H1 (cell line): ENCODE measurements around the gene ASIP. TPM values are rescaled to one million over a fixed set of nuclear protein-coding genes. Genes with fewer than 3 reads are reported as not detected.

Experiments used
- CTCF ChIA-PET: fragments of 300-600 bp; sonication (Branson Sonifier 250); formaldehyde crosslinking; loops from one replicate; lab custom pipeline; 2021; ENCODE audit not compliant: partially characterized antibody; lab: Charles Lee
- POLR2A ChIA-PET: fragments of 300-600 bp; sonication (Branson Sonifier 250); formaldehyde crosslinking; loops from one replicate; lab custom pipeline; 2021; ENCODE audit warnings: inconsistent platforms; ENCODE audit not compliant: partially characterized antibody; lab: Charles Lee
- DNase-seq, 2 experiments: peaks; one replicate each; pipeline versions ENCODE4 v3.0.0 to v3.0.0-alpha.2; 2010 to 2022; ENCODE audit warnings: low spot score in 2 of 2, low read depth in 1 of 2, mixed read lengths in 1 of 2
- FAIRE-seq: peaks from 2 replicates; lab custom pipeline; 2011; peaks lifted over from hg19 to GRCh38; lab: Jason Lieb, UNC
- H2AFZ ChIP-seq: 2 replicates; pipeline ENCODE4 v1.8.1; 2012; ENCODE audit warnings: low read length, inconsistent platforms
- H2AK5ac ChIP-seq: 2 replicates; pipeline ENCODE4 v1.6.1; 2013; ENCODE audit warnings: low read depth, low read length
- H2BK120ac ChIP-seq: replicated peaks from 2 replicates; pipeline ENCODE3; 2013; ENCODE audit warnings: low read depth, low read length, inconsistent platforms
- H2BK12ac ChIP-seq: 2 replicates; pipeline ENCODE4 v1.6.1; 2013; ENCODE audit warnings: low read depth, low read length
- H2BK15ac ChIP-seq: 2 replicates; pipeline ENCODE4 v1.6.1; 2013; ENCODE audit warnings: low read length
- H2BK20ac ChIP-seq: 2 replicates; pipeline ENCODE4 v1.6.1; 2013; ENCODE audit warnings: low read length
- H2BK5ac ChIP-seq: 2 replicates; pipeline ENCODE4 v1.6.1; 2013; ENCODE audit warnings: low read depth, low read length
- H3K14ac ChIP-seq: 2 replicates; pipeline ENCODE4 v1.6.1; 2013; ENCODE audit warnings: inconsistent platforms; ENCODE audit not compliant: insufficient read length
- H3K18ac ChIP-seq: 2 replicates; pipeline ENCODE4 v1.6.1; 2013; ENCODE audit warnings: low read length; ENCODE audit errors: extremely low read depth
- H3K23ac ChIP-seq: 2 replicates; pipeline ENCODE4 v1.6.1; 2013; ENCODE audit warnings: inconsistent platforms; ENCODE audit not compliant: insufficient read length
- H3K23me2 ChIP-seq: 2 replicates; pipeline ENCODE4 v1.6.1; 2013; ENCODE audit warnings: low read depth, low read length
- H3K27ac ChIP-seq: 2 replicates; pipeline ENCODE4 v1.6.1; 2011; ENCODE audit warnings: low read depth, low read length, inconsistent platforms
- H3K27me3 ChIP-seq, 4 experiments: replicated peaks in 1 of 4; 1 replicate in 1 of 4; 2 replicates in 3 of 4; pipeline versions ENCODE4 v1.6.1 to v1.8.1; 2011 to 2013; ENCODE audit warnings: low read length in 3 of 4, mild to moderate bottlenecking in 3 of 4, inconsistent platforms in 2 of 4, mixed read lengths in 2 of 4, moderate library complexity in 1 of 4; ENCODE audit not compliant: control insufficient read depth in 3 of 4, insufficient read depth in 3 of 4; ENCODE audit errors: extremely low read depth in 1 of 4
- H3K36me3 ChIP-seq, 4 experiments: 2 replicates each; pipeline versions ENCODE4 v1.6.1 to v1.8.1; 2011 to 2013; ENCODE audit warnings: mild to moderate bottlenecking in 4 of 4, low read length in 3 of 4, moderate library complexity in 2 of 4, control low read depth in 1 of 4, inconsistent platforms in 1 of 4; ENCODE audit not compliant: insufficient read depth in 4 of 4, control insufficient read depth in 2 of 4
- H3K4ac ChIP-seq: replicated peaks from 2 replicates; pipeline ENCODE3; 2013; ENCODE audit warnings: low read length, low read depth, mixed read lengths, inconsistent platforms; ENCODE audit not compliant: insufficient read length
- H3K4me1 ChIP-seq, 4 experiments: replicated peaks in 1 of 4; 1 replicate in 1 of 4; 2 replicates in 3 of 4; pipeline versions ENCODE4 v1.6.1 to v1.8.1; 2011 to 2013; ENCODE audit warnings: low read length in 3 of 4, inconsistent platforms in 2 of 4, mixed read lengths in 1 of 4; ENCODE audit not compliant: insufficient read depth in 4 of 4, control insufficient read depth in 3 of 4
- H3K4me2 ChIP-seq, 2 experiments: 2 replicates each; pipeline versions ENCODE4 v1.6.1 to v1.8.1; 2011 to 2013; ENCODE audit warnings: low read depth in 2 of 2, low read length in 2 of 2, control low read depth in 1 of 2, inconsistent platforms in 1 of 2, mild to moderate bottlenecking in 1 of 2; ENCODE audit not compliant: insufficient read depth in 1 of 2
- H3K4me3 ChIP-seq, 4 experiments: fragments of 200-600, 300-600 bp in 1 of 4; sonication (generic), shearing (Covaris generic), sonication (Bioruptor Twin) in 1 of 4; 2 replicates each; pipeline versions ENCODE4 v1.5.1 to v1.8.1; 2011 to 2016; ENCODE audit warnings: low read length in 4 of 4, low read depth in 3 of 4, control low read depth in 2 of 4, inconsistent platforms in 2 of 4, mild to moderate bottlenecking in 2 of 4, mixed read lengths in 1 of 4, moderate library complexity in 1 of 4; ENCODE audit not compliant: insufficient read depth in 2 of 4; ENCODE audit errors: extremely low read depth in 1 of 4
- H3K56ac ChIP-seq: replicated peaks from 2 replicates; pipeline ENCODE3; 2013; ENCODE audit warnings: low read depth, mild to moderate bottlenecking, mixed read lengths, low read length, inconsistent platforms; ENCODE audit not compliant: insufficient read length
- H3K79me1 ChIP-seq: 2 replicates; pipeline ENCODE4 v1.6.1; 2013; ENCODE audit warnings: low read depth, low read length, control low read depth
- H3K79me2 ChIP-seq, 2 experiments: 2 replicates each; pipeline versions ENCODE4 v1.6.1 to v1.8.1; 2012 to 2013; ENCODE audit warnings: low read length in 2 of 2, mild to moderate bottlenecking in 2 of 2, inconsistent platforms in 1 of 2; ENCODE audit not compliant: insufficient read depth in 2 of 2, control insufficient read depth in 1 of 2
- H3K9ac ChIP-seq, 4 experiments: replicated peaks in 1 of 4; 1 replicate in 1 of 4; 2 replicates in 3 of 4; pipeline versions ENCODE4 v1.6.1 to v1.8.1; 2011 to 2013; ENCODE audit warnings: low read depth in 3 of 4, low read length in 3 of 4, control low read depth in 2 of 4, mild to moderate bottlenecking in 2 of 4, moderate library complexity in 2 of 4, inconsistent platforms in 1 of 4; ENCODE audit errors: extremely low read depth in 1 of 4
- H3K9me3 ChIP-seq, 2 experiments: 2 replicates each; pipeline versions ENCODE4 v1.6.1 to v1.8.1; 2012 to 2013; ENCODE audit warnings: mild to moderate bottlenecking in 2 of 2, moderate library complexity in 2 of 2, control low read depth in 1 of 2, inconsistent platforms in 1 of 2, low read depth in 1 of 2, low read length in 1 of 2, mixed read lengths in 1 of 2; ENCODE audit not compliant: insufficient read depth in 2 of 2
- H4K20me1 ChIP-seq, 2 experiments: replicated peaks in 1 of 2; 2 replicates each; pipeline versions ENCODE3 to v1.8.1; 2011 to 2013; ENCODE audit warnings: inconsistent platforms in 2 of 2, low read length in 2 of 2, mild to moderate bottlenecking in 1 of 2; ENCODE audit not compliant: insufficient read depth in 2 of 2, control insufficient read depth in 1 of 2
- H4K5ac ChIP-seq: 2 replicates; pipeline ENCODE4 v1.6.1; 2013; ENCODE audit warnings: low read length, low read depth, mixed read lengths, inconsistent platforms; ENCODE audit not compliant: insufficient read length
- H4K8ac ChIP-seq: 2 replicates; pipeline ENCODE4 v1.8.0; 2013; ENCODE audit warnings: mild to moderate bottlenecking, moderate library complexity, low read length, inconsistent platforms; ENCODE audit not compliant: insufficient read depth; ENCODE audit errors: extremely low read depth
- H4K91ac ChIP-seq: replicated peaks from 2 replicates; pipeline ENCODE3; 2013; ENCODE audit warnings: low read length, mixed read lengths, inconsistent platforms; ENCODE audit not compliant: insufficient read length
- BRCA1 ChIP-seq: IDR thresholded peaks from 2 replicates; pipeline ENCODE4 v1.6.1; 2012; ENCODE audit warnings: low read depth, low read length, improper control_type of control experiment
- CEBPB ChIP-seq: IDR thresholded peaks from 2 replicates; pipeline ENCODE4 v1.6.1; 2012; ENCODE audit warnings: low read depth, low read length
- CREB1 ChIP-seq: IDR thresholded peaks from 2 replicates; pipeline ENCODE4 v1.6.1; 2012; ENCODE audit warnings: inconsistent platforms
- JUN ChIP-seq: IDR thresholded peaks from 2 replicates; pipeline ENCODE4 v1.6.1; 2011; ENCODE audit warnings: low read depth, mild to moderate bottlenecking, improper control_type of control experiment, low read length
- KDM1A ChIP-seq: fragments of 200-600, 300-600 bp; sonication (generic); IDR thresholded peaks from 2 replicates; pipeline ENCODE4 v1.7.1; 2016; ENCODE audit warnings: mild to moderate bottlenecking, low read length, borderline replicate concordance
- POU5F1 ChIP-seq: IDR thresholded peaks from 2 replicates; pipeline ENCODE4 v1.6.1; 2011; ENCODE audit warnings: low read depth, mild to moderate bottlenecking, low read length, moderate library complexity
- RBBP5 ChIP-seq: IDR thresholded peaks from 2 replicates; pipeline ENCODE4 v1.7.1; 2012; ENCODE audit warnings: low read depth, mild to moderate bottlenecking, inconsistent platforms, low read length, moderate library complexity, borderline replicate concordance
- SP1 ChIP-seq: IDR thresholded peaks from 2 replicates; pipeline ENCODE4 v1.6.1; 2011; ENCODE audit warnings: low read depth, low read length
- SP2 ChIP-seq: IDR thresholded peaks from 2 replicates; pipeline ENCODE4 v1.6.1; 2012; ENCODE audit warnings: mild to moderate bottlenecking, low read length, inconsistent platforms
- SRF ChIP-seq: IDR thresholded peaks from 2 replicates; pipeline ENCODE4 v1.6.1; 2011; ENCODE audit warnings: mild to moderate bottlenecking, low read depth, low read length, moderate library complexity
- SUZ12 ChIP-seq: fragments of 200-600 bp; sonication (generic); IDR thresholded peaks from 2 replicates; pipeline ENCODE4 v1.6.1; 2012; ENCODE audit warnings: mild to moderate bottlenecking, inconsistent platforms, low read length, moderate library complexity, mixed read lengths
- TCF12 ChIP-seq: IDR thresholded peaks from 2 replicates; pipeline ENCODE4 v1.6.1; 2011; ENCODE audit warnings: low read depth, mild to moderate bottlenecking, low read length
- TEAD4 ChIP-seq: IDR thresholded peaks from 2 replicates; pipeline ENCODE4 v1.6.1; 2012; ENCODE audit warnings: low read depth, low read length, inconsistent platforms, mixed read lengths
- YY1 ChIP-seq: IDR thresholded peaks from 2 replicates; pipeline ENCODE4 v1.6.1; 2011; ENCODE audit warnings: low read depth, mild to moderate bottlenecking, low read length
- ZNF274 ChIP-seq: IDR thresholded peaks from 2 replicates; pipeline ENCODE4 v1.7.0; 2012; ENCODE audit warnings: low read length, borderline replicate concordance; ENCODE audit errors: extremely low read depth
- WGBS, 2 experiments: shearing (Covaris generic) in 1 of 2; methylation state at CpG; one replicate each; pipeline versions ENCODE4 v1.1.6 to v1.1.7; 2013 to 2015; ENCODE audit warnings: low lambda C conversion rate in 2 of 2, mixed read lengths in 2 of 2, inconsistent platforms in 1 of 2, low coverage in 1 of 2, missing lambda C conversion rate in 1 of 2; ENCODE audit not compliant: insufficient replicate concordance in 2 of 2, insufficient coverage in 1 of 2, insufficient read length in 1 of 2; ENCODE audit errors: extremely low coverage in 1 of 2, missing lambda C conversion rate in 1 of 2; 5-methylcytosine and 5-hydroxymethylcytosine counted together
- polyA plus RNA-seq, 7 experiments: library from polyadenylated mRNA; depleted of rRNA in 3 of 7; stranded (reverse) in 5 of 7; unstranded in 2 of 7; fragments of >200 nt in 5 of 7; fragments of 200-250 nt in 2 of 7; gene quantifications; 1 replicate in 5 of 7; 2 replicates in 1 of 7; 4 replicates in 1 of 7; pipeline versions ENCODE4 v1.2.1 to v1.2.3, GENCODE V29; 2011 to 2013; ENCODE audit warnings: missing spikeins in 2 of 7, mixed read lengths in 2 of 7
- total RNA-seq: library from RNA; stranded (reverse); fragmentation: NEBNext Ultra II Directional; extraction: Animal tissue kit (Norgen Biotek cat#: 25700); gene quantifications from 2 replicates; pipeline ENCODE4 v1.2.1, GENCODE V29; 2021
- TF ChIP-seq, protein P1 (sequence below): IDR thresholded peaks from 2 replicates; pipeline ENCODE4 v1.6.1; 2011; ENCODE audit warnings: low read depth, mild to moderate bottlenecking, low read length; ENCODE audit not compliant: insufficient read depth

Gene ASIP
- total and polyA plus RNA-seq, 2 of the 8 experiments (the other 6 are each of a cell fraction or from before 2014, with no cell fraction given), result not detected

GRCh38 chr20:34235875-34236274, 5.3 kb upstream of the ASIP start:
- FAIRE-seq, result no peak
- H3K18ac ChIP-seq, result no peak overlapping the region
- no peak overlapping the region for H4K91ac ChIP-seq
- no peak overlapping the region for H3K27ac ChIP-seq
- no peak overlapping the region for H3K56ac ChIP-seq
- no peak overlapping the region for H3K23ac ChIP-seq
- H3K79me2 ChIP-seq, result no peaks in the 10 kb centered on the region
- H4K5ac ChIP-seq, result no peak overlapping the region
- H3K4me1 ChIP-seq, result no peaks in the 10 kb centered on the region
- no peak overlapping the region for H4K8ac ChIP-seq
- H3K23me2 ChIP-seq, result no peaks in the 10 kb centered on the region; the same call in 1 of the 2 replicates
- H3K4me3 ChIP-seq, result no peak overlapping the region
- H2AK5ac ChIP-seq, result no peak overlapping the region
- H2AFZ ChIP-seq, result no peak overlapping the region
- POLR2A ChIA-PET, result no interaction called here
- no peak overlapping the region for H3K4me2 ChIP-seq
- no peak overlapping the region for H2BK120ac ChIP-seq
- no peak overlapping the region for H2BK20ac ChIP-seq
- H3K36me3 ChIP-seq, result no peaks in the 10 kb centered on the region
- no peak overlapping the region for H3K9ac ChIP-seq
- peaks cover 0 to 9% of the 10 kb centered on the region in 2 experiments; a peak in 1 of 4 replicates for H3K9me3 ChIP-seq
- H3K14ac ChIP-seq, result no peak overlapping the region
- no peaks in the 10 kb centered on the region for H3K79me1 ChIP-seq
- H2BK5ac ChIP-seq, result no peak overlapping the region
- H3K27me3 ChIP-seq, result no peaks in the 10 kb centered on the region
- H4K20me1 ChIP-seq, result no peaks in the 10 kb centered on the region
- no peak overlapping the region for H2BK15ac ChIP-seq
- CTCF ChIA-PET, result no interaction called here
- no peak for DNase-seq
- WGBS, 2 experiments, result 85% methylated on average over 1 of the region's 2 CpGs; no CpG with 5 or more reads in 1 of the 2 experiments
- no peak overlapping the region for H3K4ac ChIP-seq
- no peak overlapping the region for H2BK12ac ChIP-seq
- no peak for TF ChIP-seq YY1
- no peak for TF ChIP-seq TCF12
- TF ChIP-seq TEAD4, result no peak
- TF ChIP-seq CEBPB, result no peak
- no peak for TF ChIP-seq ZNF274
- no peak for TF ChIP-seq SP1
- no peak for TF ChIP-seq BRCA1
- TF ChIP-seq SRF, result no peak
- no peak for TF ChIP-seq RBBP5
- no peak for TF ChIP-seq SUZ12
- TF ChIP-seq, protein P1, sequence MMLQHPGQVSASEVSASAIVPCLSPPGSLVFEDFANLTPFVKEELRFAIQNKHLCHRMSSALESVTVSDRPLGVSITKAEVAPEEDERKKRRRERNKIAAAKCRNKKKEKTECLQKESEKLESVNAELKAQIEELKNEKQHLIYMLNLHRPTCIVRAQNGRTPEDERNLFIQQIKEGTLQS, result no peak
- TF ChIP-seq KDM1A, result no peak
- TF ChIP-seq POU5F1, result no peak
- no peak for TF ChIP-seq CREB1
- no peak for TF ChIP-seq JUN
- TF ChIP-seq SP2, result no peak
